Stimulated activated CD8-positive, alpha-beta memory T cell treated with anti-CD3 and anti-CD28 coated beads, Interleukin-4, amount 100 ng/mL, for 4 hours (primary cell): ENCODE results near the gene CASP4.
A peak's percentile ranks its signal among the peaks of the same experiment; 100 is the strongest.
"Not testable (repeated sequence)": the region's sequence is repeated elsewhere in the genome, so short reads cannot be mapped to it uniquely, and the experiment has no call there.

Experiments
- DNase-seq, 2 donors: peaks; one replicate each; pipeline ENCODE4 v3.0.0-alpha.2; 2020; ENCODE audit warnings: low read depth in 2 of 2, low spot score in 1 of 2

Gene CASP4

GRCh38 chr11:104968355-104968855, at the start of gene CASP4:
Gene CASP4 (minus strand): TSS chr11:104968574. CDS start chr11:104968525, 49 bp downstream.
- DNase-seq, result no peak

- DNase-seq, result no peak
Measured at GRCh38 chr11:105007463-105007862, 39.1 kb upstream of the CASP4 start.

- no peak for DNase-seq
Measured at GRCh38 chr11:105005451-105005845, 37.1 kb upstream of the CASP4 start.

- DNase-seq, result no peak
Measured at GRCh38 chr11:105004021-105004420, 35.6 kb upstream of the CASP4 start.

- DNase-seq, result no peak
Measured at GRCh38 chr11:105003151-105003550, 34.8 kb upstream of the CASP4 start.

- peak; percentile 12 to 21 for DNase-seq
Measured at GRCh38 chr11:105000797-105001196, 32.4 kb upstream of the CASP4 start.

GRCh38 chr11:105000167-105000566, 31.8 kb upstream of the CASP4 start:
- DNase-seq, result no peak

- no peak for DNase-seq
Measured at GRCh38 chr11:104999721-105000120, 31.3 kb upstream of the CASP4 start.

- DNase-seq, result no peak
Measured at GRCh38 chr11:104997288-104997687, 28.9 kb upstream of the CASP4 start.

GRCh38 chr11:104995001-104995408, 26.6 kb upstream of the CASP4 start:
- DNase-seq, result no peak

- DNase-seq, result no peak
Measured at GRCh38 chr11:104992781-104993180, 24.4 kb upstream of the CASP4 start.

- no peak for DNase-seq
Measured at GRCh38 chr11:104991994-104992393, 23.6 kb upstream of the CASP4 start.

- no peak for DNase-seq
Measured at GRCh38 chr11:104984808-104985207, 16.4 kb upstream of the CASP4 start.

- no peak for DNase-seq
Measured at GRCh38 chr11:104979839-104980238, 11.5 kb upstream of the CASP4 start.

GRCh38 chr11:104973616-104974015, 5.2 kb upstream of the CASP4 start:
- DNase-seq, result no peak

GRCh38 chr11:104972924-104973323, 4.5 kb upstream of the CASP4 start:
- DNase-seq, result not testable (repeated sequence)

GRCh38 chr11:104970756-104971155, 2.4 kb upstream of the CASP4 start:
- DNase-seq, result no peak

GRCh38 chr11:104968856-104969776, 742 bp upstream of the CASP4 start:
- no peak for DNase-seq

GRCh38 chr11:104967534-104968354, 630 bp downstream of the CASP4 start:
- DNase-seq, result no peak

- DNase-seq, result no peak
Measured at GRCh38 chr11:104965735-104966134, 2.6 kb downstream of the CASP4 start.

- DNase-seq, result no peak
Measured at GRCh38 chr11:104964247-104964646, 4.1 kb downstream of the CASP4 start.

- DNase-seq, result no peak
Measured at GRCh38 chr11:104962852-104963251, 5.5 kb downstream of the CASP4 start.
